Rectal smooth muscle tissue (tissue), 1 donor: ENCODE measurements around the gene ARMC9.
"Not testable (repeated sequence)": the region's sequence is repeated elsewhere in the genome, so short reads cannot be mapped to it uniquely, and the experiment has no call there.

ENCODE experiments used
- H3K27ac ChIP-seq: one replicate; pipeline ENCODE4 v1.7.0; 2013; ENCODE audit warnings: low read depth, low read length, inconsistent platforms
- H3K27me3 ChIP-seq: one replicate; pipeline ENCODE4 v1.7.0; 2013; ENCODE audit warnings: low read length; ENCODE audit not compliant: control insufficient read depth, insufficient read depth
- H3K36me3 ChIP-seq: one replicate; pipeline ENCODE4 v1.7.0; 2013; ENCODE audit warnings: low read length; ENCODE audit not compliant: control insufficient read depth, insufficient read depth
- H3K4me1 ChIP-seq: one replicate; pipeline ENCODE4 v1.7.0; 2013; ENCODE audit warnings: low read length; ENCODE audit not compliant: control insufficient read depth, insufficient read depth
- H3K4me3 ChIP-seq: one replicate; pipeline ENCODE4 v1.7.0; 2013; ENCODE audit warnings: low read length
- H3K9ac ChIP-seq: one replicate; pipeline ENCODE4 v1.7.0; 2013; ENCODE audit warnings: low read length

ARMC9 gene

DNA sequence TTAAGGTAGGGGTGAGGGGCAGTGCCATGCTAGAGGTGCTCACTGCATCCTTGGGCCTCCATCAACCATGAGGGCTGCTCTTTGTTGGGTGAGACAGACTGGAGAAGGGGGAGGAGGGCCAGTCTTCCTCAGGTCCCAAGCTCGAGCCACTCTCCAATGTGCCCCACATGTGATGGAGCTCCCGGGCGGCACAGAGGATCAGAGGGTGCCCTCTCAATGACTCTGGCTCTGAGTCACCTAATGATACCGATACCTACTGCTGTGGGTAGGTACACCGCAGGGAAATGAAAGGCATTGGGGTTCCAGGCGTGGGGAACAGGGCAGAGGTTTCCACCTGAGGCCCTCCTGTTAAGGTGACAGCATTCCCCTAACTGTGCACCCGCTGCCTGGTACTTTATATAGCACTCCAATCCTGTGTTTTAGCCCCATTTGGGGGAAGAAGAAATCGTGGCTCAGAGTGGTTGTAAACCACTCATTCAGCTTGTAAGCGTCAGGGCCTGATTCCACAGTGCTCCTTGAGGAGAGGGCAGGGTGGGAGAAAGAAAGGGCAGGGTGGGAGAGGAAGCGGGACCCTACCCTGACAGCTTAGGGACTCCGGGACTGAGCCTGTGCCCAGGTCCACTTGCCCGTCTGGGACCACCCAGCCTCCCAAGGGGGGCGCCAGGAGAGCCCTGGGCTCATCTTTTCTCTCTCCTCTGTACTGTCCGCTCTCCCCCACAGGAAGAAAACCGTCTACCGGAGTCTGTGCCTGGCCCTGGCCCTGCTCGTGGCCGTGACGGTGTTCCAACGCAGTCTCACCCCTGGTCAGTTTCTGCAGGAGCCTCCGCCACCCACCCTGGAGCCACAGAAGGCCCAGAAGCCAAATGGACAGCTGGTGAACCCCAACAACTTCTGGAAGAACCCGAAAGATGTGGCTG is 198.8 kb downstream of the ARMC9 start:
- H3K4me3 ChIP-seq, result peak overlapping the region; percentile 43
- peaks cover 3% of the 10 kb centered on the region for H3K4me1 ChIP-seq
- no peak overlapping the region for H3K9ac ChIP-seq
- no peak overlapping the region for H3K27ac ChIP-seq
- H3K36me3 ChIP-seq, result no peaks in the 10 kb centered on the region
- no peaks in the 10 kb centered on the region for H3K27me3 ChIP-seq

DNA sequence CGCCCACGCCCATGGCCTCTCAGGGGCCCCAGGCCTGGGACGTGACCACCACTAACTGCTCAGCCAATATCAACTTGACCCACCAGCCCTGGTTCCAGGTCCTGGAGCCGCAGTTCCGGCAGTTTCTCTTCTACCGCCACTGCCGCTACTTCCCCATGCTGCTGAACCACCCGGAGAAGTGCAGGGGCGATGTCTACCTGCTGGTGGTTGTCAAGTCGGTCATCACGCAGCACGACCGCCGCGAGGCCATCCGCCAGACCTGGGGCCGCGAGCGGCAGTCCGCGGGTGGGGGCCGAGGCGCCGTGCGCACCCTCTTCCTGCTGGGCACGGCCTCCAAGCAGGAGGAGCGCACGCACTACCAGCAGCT is 199.5 kb downstream of the ARMC9 start:
- no peak overlapping the region for H3K9ac ChIP-seq
- peaks cover 3% of the 10 kb centered on the region for H3K4me1 ChIP-seq
- no peak overlapping the region for H3K27ac ChIP-seq
- no peaks in the 10 kb centered on the region for H3K27me3 ChIP-seq
- H3K4me3 ChIP-seq, result peak overlapping the region; percentile 10
- no peaks in the 10 kb centered on the region for H3K36me3 ChIP-seq

DNA sequence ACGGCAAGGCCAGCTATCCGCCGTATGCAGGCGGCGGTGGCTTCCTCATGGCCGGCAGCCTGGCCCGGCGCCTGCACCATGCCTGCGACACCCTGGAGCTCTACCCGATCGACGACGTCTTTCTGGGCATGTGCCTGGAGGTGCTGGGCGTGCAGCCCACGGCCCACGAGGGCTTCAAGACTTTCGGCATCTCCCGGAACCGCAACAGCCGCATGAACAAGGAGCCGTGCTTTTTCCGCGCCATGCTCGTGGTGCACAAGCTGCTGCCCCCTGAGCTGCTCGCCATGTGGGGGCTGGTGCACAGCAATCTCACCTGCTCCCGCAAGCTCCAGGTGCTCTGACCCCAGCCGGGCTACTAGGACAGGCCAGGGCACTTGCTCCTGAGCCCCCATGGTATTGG is 200.2 kb downstream of the ARMC9 start:
- H3K27ac ChIP-seq, result no peak overlapping the region
- H3K27me3 ChIP-seq, result no peaks in the 10 kb centered on the region
- no peak overlapping the region for H3K4me3 ChIP-seq
- H3K9ac ChIP-seq, result no peak overlapping the region
- no peaks in the 10 kb centered on the region for H3K36me3 ChIP-seq
- H3K4me1 ChIP-seq, result peaks cover 3% of the 10 kb centered on the region

DNA sequence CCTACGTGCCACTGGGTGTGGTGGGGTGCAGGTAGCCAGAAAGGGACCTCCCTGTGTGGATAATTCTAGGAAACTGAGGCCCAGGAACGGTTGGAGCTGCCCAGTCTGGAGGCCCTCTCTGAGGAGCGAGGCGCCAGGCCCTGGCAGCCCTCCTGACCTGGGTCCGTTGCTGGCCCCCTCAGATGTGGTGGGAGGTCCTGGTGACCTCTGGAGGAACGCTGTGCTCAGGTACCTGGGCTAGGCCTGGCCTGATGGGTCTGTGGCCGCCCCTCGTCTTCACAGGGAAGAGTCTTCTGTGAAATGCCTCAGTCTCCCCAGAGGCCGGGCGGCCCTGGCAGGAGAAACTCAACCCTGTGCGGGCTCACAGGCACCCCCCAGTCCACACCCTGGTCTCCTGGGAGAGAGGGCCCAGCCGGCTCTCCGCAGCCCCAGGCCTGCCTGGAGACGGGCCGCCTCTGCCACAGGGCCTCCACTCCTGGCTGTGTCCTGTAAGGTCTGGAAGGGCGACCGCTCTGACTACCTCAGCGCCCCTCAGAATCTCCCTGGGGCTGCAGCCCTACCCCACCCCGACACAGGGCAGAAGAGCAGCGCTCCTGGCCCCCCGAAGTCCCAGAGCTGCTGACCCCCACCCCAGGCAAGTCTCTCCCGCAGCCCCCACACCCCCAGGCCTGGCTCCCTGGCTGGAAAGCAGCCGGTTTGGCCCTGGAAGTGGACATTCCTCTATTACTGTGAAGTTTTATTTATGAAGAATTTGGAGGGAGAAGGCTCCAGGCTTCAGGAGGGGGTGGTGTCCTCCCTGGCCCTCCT is 200.8 kb downstream of the ARMC9 start:
- Histone ChIP-seq H3K36me3 (no peaks in the 10 kb centered on the region), H3K27me3 (no peaks in the 10 kb centered on the region), H3K27ac (no peak overlapping the region), H3K4me3 (no peak overlapping the region), H3K4me1 (peaks cover 3% of the 10 kb centered on the region), H3K9ac (no peak overlapping the region)

DNA sequence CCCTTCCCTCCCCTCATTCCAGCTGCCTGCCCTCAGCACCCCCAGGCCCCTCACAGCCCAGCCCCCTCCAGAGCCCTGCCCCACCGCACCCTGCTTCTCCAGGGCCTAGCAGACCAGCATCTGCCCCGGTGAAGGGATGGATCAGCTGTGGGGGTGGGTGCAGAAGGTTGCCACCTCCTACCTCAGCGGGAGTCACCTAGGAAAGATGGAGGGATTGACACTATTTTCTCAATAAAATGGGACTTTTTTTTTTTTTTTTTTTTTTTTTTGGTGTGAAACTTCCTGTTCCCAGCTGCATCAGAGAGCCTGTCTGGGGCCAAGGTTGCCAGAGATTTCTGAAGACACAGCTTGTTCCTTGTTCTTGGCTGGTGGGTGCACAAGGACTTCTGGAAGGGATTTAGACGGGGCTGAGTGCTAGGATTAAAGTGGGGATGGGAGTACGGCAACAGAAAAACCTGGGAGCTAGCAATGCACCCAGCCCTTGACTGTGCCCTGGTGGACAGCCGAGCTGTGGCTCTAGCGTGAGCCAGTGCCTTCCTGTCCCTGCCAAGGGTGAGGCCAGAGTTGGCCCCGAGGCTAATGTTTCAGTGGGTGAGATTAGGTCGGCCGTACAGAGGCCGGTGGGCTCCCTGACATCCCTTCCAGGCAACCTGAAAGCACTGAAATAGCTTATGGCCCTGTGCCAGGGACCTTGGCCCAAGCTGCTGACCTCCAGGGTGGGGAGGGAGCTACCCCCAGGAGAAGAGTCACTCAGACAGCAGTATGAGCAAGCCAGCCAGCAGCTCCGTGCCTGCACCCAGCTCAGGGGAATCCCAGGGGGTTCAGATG is 201.6 kb downstream of the ARMC9 start:
- Histone ChIP-seq H3K9ac (no peak overlapping the region), H3K4me1 (peaks cover 3% of the 10 kb centered on the region), H3K27ac (peak overlapping the region; percentile 16), H3K27me3 (no peaks in the 10 kb centered on the region), H3K4me3 (no peak overlapping the region), H3K36me3 (no peaks in the 10 kb centered on the region)

DNA sequence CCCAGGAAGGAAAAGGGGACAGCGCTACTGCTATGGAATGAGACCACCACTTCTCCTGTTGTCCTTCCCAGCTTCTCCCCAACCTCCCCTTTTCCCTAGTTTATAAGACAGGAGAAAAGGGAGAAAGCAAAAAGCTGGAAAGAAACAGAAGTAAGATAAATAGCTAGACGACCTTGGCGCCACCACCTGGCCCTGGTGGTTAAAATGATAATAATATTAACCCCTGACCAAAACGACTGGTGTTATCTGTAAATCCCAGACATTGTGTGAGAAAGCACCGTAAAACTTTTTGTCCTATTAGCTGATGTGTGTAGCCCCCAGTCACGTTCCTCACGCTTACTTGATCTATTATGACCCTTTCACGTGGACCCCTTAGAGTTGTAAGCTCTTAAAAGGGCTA is 202.2 kb downstream of the ARMC9 start:
- H3K27me3 ChIP-seq, H3K9ac ChIP-seq, H3K36me3 ChIP-seq, H3K4me3 ChIP-seq, H3K4me1 ChIP-seq: not testable (repeated sequence)
- H3K27ac ChIP-seq, result peak overlapping the region; percentile 16

DNA sequence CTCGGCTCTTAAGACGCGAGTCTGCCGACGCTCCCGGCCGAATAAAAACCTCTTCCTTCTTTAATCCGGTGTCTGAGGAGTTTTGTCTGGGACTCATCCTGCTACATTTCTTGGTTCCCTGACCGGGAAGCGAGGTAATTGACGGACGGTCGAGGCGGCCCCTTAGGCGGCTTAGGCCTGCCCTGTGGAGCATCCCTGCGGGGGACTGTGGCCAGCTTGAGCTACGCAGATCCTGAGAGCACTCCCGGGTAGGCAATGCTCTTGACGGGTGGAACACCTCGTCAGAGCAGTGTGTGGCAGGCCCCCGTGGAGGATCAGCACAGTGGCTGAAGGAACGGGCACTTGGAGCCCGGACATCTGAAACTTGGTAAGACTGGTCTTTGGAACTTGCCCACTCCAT is 202.7 kb downstream of the ARMC9 start:
- H3K4me1 ChIP-seq, H3K36me3 ChIP-seq, H3K4me3 ChIP-seq, H3K27ac ChIP-seq, H3K9ac ChIP-seq, H3K27me3 ChIP-seq: not testable (repeated sequence)

DNA sequence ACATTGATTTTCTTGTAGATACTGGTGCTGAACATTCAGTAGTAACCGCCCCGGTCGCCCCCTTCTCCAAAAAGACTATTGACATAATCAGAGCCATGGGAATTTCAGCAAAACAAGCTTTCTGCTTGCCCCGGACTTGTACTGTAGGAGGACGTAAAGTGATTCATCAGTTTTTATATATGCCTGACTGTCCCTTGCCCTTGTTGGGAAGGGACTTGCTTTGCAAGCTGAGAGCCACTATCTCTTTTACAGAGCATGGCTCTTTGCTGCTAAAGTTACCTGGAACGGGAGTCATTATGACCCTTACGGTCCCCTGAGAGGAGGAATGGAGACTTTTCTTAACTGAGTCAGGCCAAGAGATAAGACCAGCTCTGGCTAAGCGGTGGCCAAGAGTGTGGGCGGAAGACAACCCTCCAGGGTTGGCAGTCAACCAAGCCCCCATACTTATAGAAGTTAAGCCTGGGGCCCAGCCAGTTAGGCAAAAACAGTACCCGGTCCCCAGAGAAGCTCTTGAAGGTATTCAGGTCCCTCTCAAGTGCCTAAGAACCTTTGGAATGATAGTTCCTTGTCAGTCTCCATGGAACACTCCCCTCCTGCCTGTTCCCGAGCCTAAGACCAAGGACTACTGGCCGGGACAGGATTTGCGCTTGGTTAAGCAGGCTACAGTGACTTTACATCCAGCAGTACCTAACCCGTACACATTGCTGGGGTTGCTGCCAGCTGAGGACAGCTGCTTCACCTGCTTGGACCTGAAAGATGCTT is 205.2 kb downstream of the ARMC9 start:
- H3K27me3 ChIP-seq, H3K9ac ChIP-seq, H3K36me3 ChIP-seq, H3K4me1 ChIP-seq, H3K4me3 ChIP-seq, H3K27ac ChIP-seq: not testable (repeated sequence)

DNA sequence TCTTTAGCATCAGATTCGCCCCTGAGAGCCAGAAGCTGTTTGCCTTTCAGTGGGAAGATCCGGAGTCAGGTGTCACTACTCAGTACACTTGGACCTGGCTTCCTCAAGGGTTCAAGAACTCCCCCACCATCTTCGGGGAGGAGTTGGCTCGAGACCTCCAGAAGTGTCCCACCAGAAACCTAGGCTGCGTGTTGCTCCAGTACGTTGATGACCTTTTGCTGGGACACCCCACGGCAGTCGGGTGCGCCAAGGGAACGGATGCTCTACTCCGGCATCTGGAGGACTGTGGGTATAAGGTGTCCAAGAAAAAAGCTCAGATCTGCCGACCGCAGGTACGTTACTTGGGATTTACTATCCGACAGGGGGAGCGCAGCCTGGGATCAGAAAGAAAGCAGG is 205.8 kb downstream of the ARMC9 start:
- H3K4me3 ChIP-seq, H3K36me3 ChIP-seq, H3K4me1 ChIP-seq, H3K9ac ChIP-seq, H3K27me3 ChIP-seq, H3K27ac ChIP-seq: not testable (repeated sequence)

DNA sequence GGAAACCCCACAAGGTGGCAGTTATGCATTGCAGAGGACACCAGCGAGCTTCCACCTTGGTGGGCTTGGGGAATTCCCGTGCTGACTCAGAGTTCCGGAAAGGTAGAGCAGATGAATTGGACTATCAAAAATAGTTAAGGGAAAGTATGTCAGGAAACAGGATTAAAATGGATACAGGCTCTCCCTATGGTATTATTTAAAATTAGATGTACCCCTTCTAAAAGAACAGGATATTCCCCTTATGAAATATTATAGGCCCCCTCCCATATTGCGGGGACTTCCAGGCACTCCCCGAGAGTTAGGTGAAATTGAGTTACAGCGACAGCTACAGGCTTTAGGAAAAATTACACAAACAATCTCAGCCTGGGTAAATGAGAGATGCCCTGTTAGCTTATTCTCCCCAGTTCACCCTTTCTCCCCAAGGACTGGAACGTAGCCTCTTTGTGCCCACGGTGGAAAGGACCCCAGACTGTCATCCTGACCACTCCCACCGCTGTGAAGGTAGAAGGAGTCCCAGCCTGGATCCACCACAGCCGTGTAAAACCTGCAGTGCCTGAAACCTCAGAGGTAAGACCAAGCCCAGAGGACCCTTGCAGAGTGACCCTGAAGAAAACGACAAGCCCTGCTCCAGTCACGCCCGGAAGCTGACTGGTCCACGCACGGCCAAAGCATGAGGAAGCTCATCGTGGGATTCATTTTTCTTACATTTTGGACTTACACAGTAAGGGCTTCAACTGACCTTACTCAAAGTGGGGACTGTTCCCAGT is 207.4 kb downstream of the ARMC9 start:
- H3K4me3 ChIP-seq, H3K27me3 ChIP-seq, H3K4me1 ChIP-seq, H3K36me3 ChIP-seq, H3K27ac ChIP-seq, H3K9ac ChIP-seq: not testable (repeated sequence)

DNA sequence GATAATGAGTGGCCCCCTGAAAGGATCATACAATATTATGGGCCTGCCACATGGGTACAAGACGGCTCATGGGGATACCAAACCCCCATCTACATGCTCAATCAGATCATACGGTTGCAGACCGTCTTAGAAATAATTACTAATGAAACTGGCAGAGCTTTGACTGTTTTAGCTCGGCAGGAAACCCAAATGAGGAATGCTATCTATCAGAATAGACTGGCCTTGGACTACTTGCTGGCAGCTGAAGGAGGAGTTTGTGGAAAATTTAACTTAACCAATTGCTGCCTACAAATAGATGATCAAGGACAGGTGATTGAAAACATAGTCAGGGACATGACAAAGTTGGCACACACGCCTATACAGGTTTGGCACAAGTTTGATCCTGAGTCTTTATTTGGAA is 209.3 kb downstream of the ARMC9 start:
- not testable (repeated sequence) for H3K36me3 ChIP-seq, H3K9ac ChIP-seq, H3K27ac ChIP-seq, H3K4me3 ChIP-seq, H3K4me1 ChIP-seq, H3K27me3 ChIP-seq
